GM12873 (cell line): ENCODE measurements around the gene SENP3.

Experiments
- CTCF ChIP-seq: IDR thresholded peaks from 2 replicates; pipeline ENCODE4 v1.5.1; 2012; ENCODE audit warnings: low read depth, mild to moderate bottlenecking, moderate library complexity, low read length, control low read depth; ENCODE audit not compliant: insufficient read depth; ENCODE audit errors: missing control alignments

The SENP3 gene

GRCh38 chr17:7562208-7562605 lies 488 bp downstream of the SENP3 start:
- TF ChIP-seq CTCF = no peak

- no peak for TF ChIP-seq CTCF
Observed at GRCh38 chr17:7563115-7563869, 1.6 kb downstream of the SENP3 start.

- TF ChIP-seq CTCF = no peak
Observed at GRCh38 chr17:7569571-7569970, 7.9 kb downstream of the SENP3 start.

- no peak for TF ChIP-seq CTCF
Observed at GRCh38 chr17:7570351-7570750, 8.6 kb downstream of the SENP3 start.

- TF ChIP-seq CTCF = no peak
Observed at GRCh38 chr17:7572338-7572587, 10.5 kb downstream of the SENP3 start.

- TF ChIP-seq CTCF = no peak
Observed at GRCh38 chr17:7572588-7573323, 11.0 kb downstream of the SENP3 start.

GRCh38 chr17:7573324-7574080 lies 11.8 kb downstream of the SENP3 start:
- no peak for TF ChIP-seq CTCF
